ENCODE results near the gene SKIL.
"Not testable (repeated sequence)": the region's sequence is repeated elsewhere in the genome, so short reads cannot be mapped to it uniquely, and the experiment has no call there.

The SKIL gene

DNA sequence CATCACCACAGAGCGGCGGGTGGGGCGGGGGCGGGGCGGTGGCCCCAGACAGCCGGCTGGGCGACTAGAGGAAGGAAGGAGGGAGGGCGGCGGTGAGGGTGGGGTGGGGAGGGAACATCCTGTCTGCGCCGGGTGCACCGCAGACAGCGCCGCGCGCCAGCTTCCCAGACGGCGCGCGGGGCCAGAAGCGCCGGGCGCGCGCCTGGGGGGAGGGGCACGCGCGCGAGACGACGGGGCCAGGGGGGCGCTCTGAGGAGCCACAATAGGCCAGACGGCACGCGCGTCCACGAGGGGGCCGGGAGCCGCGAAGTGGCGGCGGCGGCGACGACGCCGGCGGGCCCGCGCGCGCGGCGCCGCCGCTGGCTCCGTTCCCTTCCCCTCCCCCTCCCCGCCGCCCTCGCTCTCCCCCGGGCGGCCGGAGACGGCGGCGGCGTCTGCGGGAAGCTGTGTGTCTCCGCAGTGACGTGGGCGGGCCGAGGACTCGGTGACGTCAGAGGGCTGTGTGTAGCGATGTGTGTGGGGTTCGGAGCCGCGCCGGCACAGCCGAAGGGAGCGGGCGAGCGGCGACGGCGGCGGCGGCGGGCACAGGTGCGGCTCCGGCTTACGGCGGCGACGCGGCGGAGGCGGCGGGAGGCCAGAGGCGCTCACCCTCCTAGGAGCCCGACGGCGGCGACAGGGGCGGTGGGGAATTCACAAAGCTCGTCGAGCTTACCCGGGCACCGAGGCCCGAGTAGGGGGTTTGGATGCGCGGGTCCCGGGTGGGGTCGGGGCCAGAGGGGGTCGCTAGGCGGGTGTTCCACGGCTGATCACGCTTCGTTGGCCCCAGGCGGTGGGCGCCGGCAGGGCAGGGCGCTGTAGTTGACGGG is at the start of gene SKIL:
SKIL (plus strand) TSS at position 540 of the 866 bp plus-strand sequence. CDS start 2,617 bp downstream, outside the sequence.
- DNase-seq (ENCODE audit: low read depth, low spot score) = peak; percentile 81

- DNase-seq (ENCODE audit: low read depth, low spot score) = no peak
These were observed 48.5 kb upstream of the SKIL start for GRCh38 chr3:170309046-170309445.

- DNase-seq (ENCODE audit: low read depth, low spot score) = no peak
These were observed 39.6 kb upstream of the SKIL start for GRCh38 chr3:170317954-170318353.

GRCh38 chr3:170320461-170321121 is 36.9 kb upstream of the SKIL start:
- no peak for DNase-seq (ENCODE audit: low read depth, low spot score)

DNA sequence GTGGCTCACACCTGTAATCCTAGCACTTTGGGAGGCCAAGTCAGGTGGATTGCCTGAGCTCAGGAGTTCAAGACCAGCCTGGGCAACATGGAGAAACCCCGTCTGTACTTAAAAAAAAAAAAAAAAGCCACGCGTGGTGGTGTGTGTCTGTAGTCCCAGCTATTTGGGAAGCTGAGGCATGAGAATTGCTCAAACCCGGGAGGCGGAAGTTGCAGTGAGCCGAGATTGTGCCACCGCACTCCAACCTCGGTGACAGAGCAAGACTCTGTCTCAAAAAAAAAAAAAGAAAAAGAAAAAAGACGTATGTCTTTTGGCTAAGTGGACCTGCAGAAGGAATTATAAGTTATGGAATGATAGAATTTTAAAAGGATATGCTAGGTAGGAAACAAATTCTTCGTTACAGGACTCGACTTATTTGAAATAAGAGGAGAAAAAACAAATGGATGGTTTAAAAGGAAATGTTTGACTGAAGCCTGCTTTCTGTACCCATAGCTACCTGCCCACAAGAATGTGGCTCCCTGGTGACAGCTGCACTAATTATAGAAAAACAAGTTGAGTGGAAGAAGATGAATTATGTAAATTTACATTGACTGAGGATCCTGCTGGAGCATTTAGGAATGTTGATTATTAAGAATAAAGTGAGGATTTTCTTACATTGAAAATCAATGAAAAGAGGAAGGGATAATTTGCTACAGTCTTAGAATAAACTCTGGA is 36.0 kb upstream of the SKIL start:
- no peak for DNase-seq (ENCODE audit: low read depth, low spot score)

DNA sequence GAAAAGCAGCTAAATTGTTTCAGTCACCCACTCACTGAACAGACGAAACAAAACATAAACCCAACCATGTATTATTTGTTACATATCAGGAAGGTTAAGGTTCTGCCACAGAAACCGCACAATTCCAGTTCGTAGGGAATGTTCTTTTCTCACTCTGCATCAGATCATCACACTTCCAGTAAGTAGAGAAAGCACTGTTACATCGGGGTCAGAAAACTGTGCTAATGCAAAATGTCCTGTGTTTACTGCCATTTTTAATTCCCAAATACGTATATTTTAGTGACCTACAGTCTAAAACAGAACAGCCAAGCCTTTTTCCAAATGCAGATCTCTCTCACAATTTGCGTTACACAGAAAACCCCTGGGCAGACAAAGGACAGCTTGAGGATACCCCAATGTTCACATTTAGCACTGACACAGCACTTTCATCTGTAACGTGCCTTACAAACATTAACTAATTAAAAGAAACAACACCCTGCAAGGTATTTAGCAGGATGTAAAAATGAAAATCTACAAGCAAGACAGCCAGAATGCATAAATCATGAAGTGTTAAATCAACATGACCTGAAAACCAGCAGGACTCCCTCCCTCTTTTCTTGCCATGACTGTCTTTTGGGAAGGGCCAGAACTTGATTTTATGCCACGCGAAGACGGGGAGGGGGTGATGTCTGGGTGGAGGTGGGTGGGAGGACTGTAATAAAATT is 34.8 kb upstream of the SKIL start:
- no peak for DNase-seq (ENCODE audit: low read depth, low spot score)

- DNase-seq (ENCODE audit: low read depth, low spot score) = peak; percentile 21
These were observed 34.2 kb upstream of the SKIL start for GRCh38 chr3:170323331-170323730.

DNA sequence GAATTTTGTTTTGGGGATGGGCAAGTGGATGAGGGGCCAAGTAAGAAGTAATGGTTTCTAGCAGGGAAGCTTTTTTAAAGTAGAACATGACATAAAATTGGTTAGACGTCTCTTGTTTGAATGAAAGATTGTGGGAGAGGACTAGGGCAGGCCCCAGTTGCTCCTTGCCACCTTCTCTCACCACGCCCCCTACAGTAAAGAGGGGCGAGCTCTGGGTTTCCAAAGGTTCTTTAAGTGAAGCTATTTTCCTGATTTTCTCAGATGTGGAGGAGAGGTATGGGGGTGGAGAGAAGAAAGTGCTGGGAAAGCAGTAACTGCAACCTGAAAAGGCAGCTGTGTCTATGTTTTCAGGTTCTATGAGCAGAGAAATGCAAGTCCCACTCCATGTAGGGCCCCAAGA is 32.6 kb upstream of the SKIL start:
- DNase-seq (ENCODE audit: low read depth, low spot score) = no peak

DNA sequence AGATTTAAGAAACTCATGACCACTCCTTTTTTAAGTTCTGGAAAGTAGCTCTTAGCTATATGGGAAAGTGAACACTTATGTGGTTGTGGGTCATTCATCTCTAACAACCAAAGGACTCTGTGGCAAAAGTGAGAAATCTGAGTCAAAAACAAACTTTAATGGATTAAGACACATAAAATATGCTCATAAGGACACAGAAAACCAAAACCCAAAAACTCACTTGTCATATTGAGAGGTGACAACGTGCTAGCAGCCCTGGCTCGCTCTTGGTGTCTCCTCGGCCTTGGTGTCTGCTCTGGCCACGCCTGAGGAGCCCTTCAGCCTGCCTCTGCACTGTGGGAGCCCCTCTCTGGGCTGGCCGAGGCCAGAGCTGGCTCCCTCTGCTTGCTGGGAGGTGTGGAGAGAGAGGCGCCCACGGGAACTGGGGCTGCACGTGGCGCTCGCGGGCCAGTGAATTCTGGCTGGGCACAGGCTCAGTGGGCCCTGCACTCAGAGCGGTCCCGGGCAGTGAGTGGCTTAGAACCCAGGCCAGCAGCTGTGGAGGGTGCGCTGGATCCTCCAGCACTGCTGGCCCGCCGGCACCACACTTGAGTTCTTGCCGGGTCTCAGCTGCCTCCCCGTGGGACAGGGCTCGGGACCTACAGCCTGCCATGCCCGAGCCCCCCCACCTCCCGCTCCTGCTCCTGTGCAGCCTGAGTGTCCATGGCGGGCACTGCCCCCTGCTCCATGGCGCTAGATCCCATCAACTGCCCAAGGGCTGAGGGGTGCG is 30.3 kb upstream of the SKIL start:
- DNase-seq (ENCODE audit: low read depth, low spot score) = no peak

- not testable (repeated sequence) for DNase-seq (ENCODE audit: low read depth, low spot score)
These were observed 29.5 kb upstream of the SKIL start for GRCh38 chr3:170327868-170328548.

GRCh38 chr3:170330366-170330765 is 27.1 kb upstream of the SKIL start:
- DNase-seq (ENCODE audit: low read depth, low spot score) = no peak

GRCh38 chr3:170331143-170331542 is 26.4 kb upstream of the SKIL start:
- no peak for DNase-seq (ENCODE audit: low read depth, low spot score)

DNA sequence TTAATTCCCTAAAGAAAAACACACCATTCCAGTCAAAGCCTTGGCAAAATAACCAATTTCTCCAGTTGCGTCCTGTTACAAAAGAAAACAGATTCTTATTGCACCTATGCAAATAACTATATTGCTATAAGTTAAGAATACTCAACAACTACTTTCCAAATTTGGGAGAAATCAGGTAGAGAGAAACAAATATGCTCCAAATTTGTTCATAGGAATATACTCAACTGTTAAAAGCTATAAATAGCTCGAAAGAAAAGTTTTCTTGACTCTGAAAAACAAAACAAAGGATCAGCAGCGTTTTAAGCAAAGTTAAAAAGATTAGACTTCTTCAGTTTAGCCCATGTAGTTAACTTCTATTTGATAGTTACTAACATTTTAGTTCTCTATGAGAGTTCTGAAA is 20.1 kb upstream of the SKIL start:
- no peak for DNase-seq (ENCODE audit: low read depth, low spot score)

DNA sequence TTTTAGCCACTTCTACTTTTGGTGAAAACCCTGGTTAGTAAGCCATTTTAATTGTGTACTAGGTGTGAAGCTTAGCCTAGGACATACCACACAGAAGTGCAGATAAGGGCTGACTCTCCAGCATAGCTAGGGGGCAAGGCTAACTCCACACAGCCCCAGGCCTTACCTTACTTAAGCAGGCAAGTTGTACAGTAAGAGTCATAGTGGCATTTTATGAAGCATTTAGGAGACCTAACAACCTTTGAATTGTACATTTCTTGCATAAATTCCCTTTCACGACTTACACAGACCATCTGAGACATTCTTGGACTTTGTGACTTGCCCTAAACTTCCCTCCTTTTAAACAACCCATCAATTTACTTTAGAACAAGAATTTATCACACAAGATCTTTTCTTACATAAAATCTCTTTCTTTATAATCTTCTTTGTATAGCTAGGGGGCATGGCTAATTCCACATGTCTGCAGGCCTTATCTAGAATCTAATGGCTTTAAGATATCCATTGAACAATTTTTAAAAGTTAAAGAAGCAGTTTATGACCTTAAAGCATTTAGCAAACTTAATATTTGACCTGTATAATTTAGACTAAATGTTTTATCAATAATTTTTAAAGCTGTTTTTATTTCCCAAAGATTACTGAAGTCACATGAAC is 18.7 kb upstream of the SKIL start:
- no peak for DNase-seq (ENCODE audit: low read depth, low spot score)

DNA sequence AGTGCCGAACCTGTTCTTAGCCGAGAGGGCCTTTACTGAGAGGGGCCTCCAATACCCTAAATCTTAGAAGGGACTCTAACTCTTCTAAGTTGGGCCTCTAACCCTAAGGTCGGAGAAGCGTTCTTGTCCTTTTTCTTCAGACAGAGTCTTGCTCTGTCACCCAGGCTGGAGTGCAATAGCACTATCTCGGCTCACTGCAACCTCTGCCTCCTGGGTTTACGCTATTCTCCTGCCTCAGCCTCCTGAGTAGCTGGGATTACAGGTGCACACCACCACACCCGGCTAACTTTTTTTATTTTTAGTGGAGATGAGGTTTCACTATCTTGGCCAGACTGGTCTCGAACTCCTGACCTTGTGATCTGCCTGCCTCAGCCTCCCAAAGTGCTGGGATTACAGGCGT is 15.2 kb upstream of the SKIL start:
- DNase-seq (ENCODE audit: low read depth, low spot score) = not testable (repeated sequence)

DNA sequence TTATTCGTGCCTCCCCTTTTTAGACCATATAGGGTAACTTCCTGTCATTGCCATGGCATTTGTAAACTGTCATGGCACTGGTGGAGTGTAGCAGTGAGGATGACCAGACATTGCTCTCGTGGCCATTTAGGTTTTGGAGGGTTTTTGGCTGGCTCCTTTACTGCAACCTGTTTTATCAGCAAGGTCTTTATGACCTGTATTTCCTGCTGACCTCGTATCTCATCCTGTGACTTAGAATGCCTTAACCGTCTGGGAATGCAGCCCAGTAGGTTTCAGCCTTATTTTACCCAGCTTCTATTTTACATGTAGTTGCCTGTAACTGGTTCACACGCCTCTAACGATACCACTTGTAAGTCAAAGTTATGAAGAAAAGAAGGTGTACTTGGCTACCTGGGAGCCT is 13.7 kb upstream of the SKIL start:
- not testable (repeated sequence) for DNase-seq (ENCODE audit: low read depth, low spot score)

DNA sequence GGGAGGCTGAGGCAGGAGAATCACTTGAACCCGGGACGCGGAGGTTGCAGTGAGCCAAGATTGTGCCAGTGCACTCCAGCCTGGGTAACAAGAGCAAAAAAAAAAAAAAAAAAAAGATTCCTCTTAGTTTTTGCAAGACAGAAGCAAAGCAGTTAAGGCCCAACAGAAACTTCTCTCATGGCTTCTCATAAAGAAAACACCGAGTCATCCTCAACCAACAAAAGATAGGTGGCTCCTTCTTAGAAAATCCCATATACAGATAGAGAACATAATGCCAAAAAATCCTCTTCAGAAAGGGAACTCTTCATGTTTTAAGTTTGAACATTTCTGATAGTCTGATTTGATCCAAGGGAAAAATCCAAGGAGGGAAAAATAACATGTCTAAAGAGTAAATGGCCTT is 12.5 kb upstream of the SKIL start:
- no peak for DNase-seq (ENCODE audit: low read depth, low spot score)

- no peak for DNase-seq (ENCODE audit: low read depth, low spot score)
These were observed 10.8 kb upstream of the SKIL start for GRCh38 chr3:170346481-170347392.
